Fibroblast of lung (primary cell): Measurements from ENCODE around the gene ANO2. TPM values are rescaled to one million over a fixed set of nuclear protein-coding genes. Genes with fewer than 3 reads are reported as not detected.

Experiments used
- DNase-seq, 2 donors: peaks; one replicate each; pipeline versions ENCODE4 v3.0.0 to v3.0.0-alpha.2; 2010; ENCODE audit warnings: low read depth in 2 of 2
- H2AFZ ChIP-seq: 2 replicates; pipeline ENCODE4 v1.5.1; 2012; ENCODE audit warnings: low read length, control low read depth, inconsistent platforms
- H3K27ac ChIP-seq: 2 replicates; pipeline ENCODE4 v1.5.1; 2011; ENCODE audit warnings: low read length, control low read depth; ENCODE audit not compliant: insufficient read depth
- H3K27me3 ChIP-seq: 2 replicates; pipeline ENCODE4 v1.5.1; 2011; ENCODE audit warnings: mild to moderate bottlenecking, low read length; ENCODE audit not compliant: control insufficient read depth, insufficient read depth
- H3K36me3 ChIP-seq: 2 replicates; pipeline ENCODE4 v1.5.1; 2011; ENCODE audit warnings: low read length; ENCODE audit not compliant: control insufficient read depth, insufficient read depth
- H3K4me1 ChIP-seq: 2 replicates; pipeline ENCODE4 v1.5.1; 2011; ENCODE audit warnings: low read length; ENCODE audit not compliant: control insufficient read depth, insufficient read depth; ENCODE audit errors: extremely low read depth
- H3K4me2 ChIP-seq: 2 replicates; pipeline ENCODE4 v1.5.1; 2011; ENCODE audit warnings: low read length, control low read depth; ENCODE audit not compliant: insufficient read depth; ENCODE audit errors: extremely low read depth
- H3K4me3 ChIP-seq, 4 experiments: fragments of 200-600 bp in 1 of 4; sonication (generic) in 1 of 4; replicated peaks in 1 of 4; 2 replicates each; pipeline ENCODE4 v1.5.1; 2011 to 2016; ENCODE audit warnings: low read length in 4 of 4, low read depth in 3 of 4, mild to moderate bottlenecking in 3 of 4, control low read depth in 2 of 4, inconsistent platforms in 1 of 4, mixed read lengths in 1 of 4; ENCODE audit not compliant: insufficient read depth in 1 of 4; ENCODE audit errors: control extremely low read depth in 1 of 4
- H3K79me2 ChIP-seq: 2 replicates; pipeline ENCODE4 v1.5.1; 2012; ENCODE audit warnings: mild to moderate bottlenecking, low read length, inconsistent platforms; ENCODE audit not compliant: control insufficient read depth, insufficient read depth
- H3K9ac ChIP-seq: 2 replicates; pipeline ENCODE4 v1.5.1; 2011; ENCODE audit warnings: mild to moderate bottlenecking, low read length, control low read depth; ENCODE audit not compliant: insufficient read depth
- H3K9me3 ChIP-seq: 2 replicates; pipeline ENCODE4 v1.5.1; 2012; ENCODE audit warnings: low read depth, low read length; ENCODE audit not compliant: control insufficient read depth, insufficient read depth
- H4K20me1 ChIP-seq: 2 replicates; pipeline ENCODE4 v1.5.1; 2011; ENCODE audit warnings: low read length; ENCODE audit not compliant: control insufficient read depth, insufficient read depth; ENCODE audit errors: extremely low read depth
- CTCF ChIP-seq, 2 donors: IDR thresholded peaks in 1 of 2; conservative IDR thresholded peaks in 1 of 2; 1 replicate in 1 of 2; 2 replicates in 1 of 2; pipeline ENCODE4 v1.5.1; 2011 to 2012; ENCODE audit warnings: low read length in 2 of 2, control low read depth in 1 of 2, inconsistent platforms in 1 of 2, low read depth in 1 of 2, mild to moderate bottlenecking in 1 of 2
- EZH2 ChIP-seq: IDR thresholded peaks from 2 replicates; pipeline ENCODE4 v1.5.1; 2012; ENCODE audit warnings: low read length, control low read depth, mild to moderate bottlenecking; ENCODE audit errors: missing control alignments
- polyA plus RNA-seq, 2 donors: library from polyadenylated mRNA; depleted of rRNA in 1 of 2; stranded (reverse) in 1 of 2; unstranded in 1 of 2; fragments of >200 nt; gene quantifications; 2 replicates each; pipeline ENCODE4 v1.2.1, GENCODE V29; 2011 to 2012; ENCODE audit warnings: missing spikeins in 1 of 2
- total RNA-seq: library from RNA; depleted of rRNA; stranded (reverse); fragments of >200 nt; gene quantifications from 2 replicates; pipeline ENCODE4 v1.2.1, GENCODE V29; 2014

The ANO2 gene
- total and polyA plus RNA-seq, 2 donors (not counting 1 experiment from before 2014, with no cell fraction given): 0.15 to 0.17 TPM

- H3K4me1 ChIP-seq: no peaks in the 10 kb centered on the region
- no peak overlapping the region for H2AFZ ChIP-seq
- no peaks in the 10 kb centered on the region for H3K27me3 ChIP-seq
Measured at GRCh38 chr12:5771756-5772155, 173.3 kb downstream of the ANO2 start.

GRCh38 chr12:5770727-5771126 is 174.3 kb downstream of the ANO2 start:
- Histone ChIP-seq H3K9ac (no peak overlapping the region), H3K79me2 (no peaks in the 10 kb centered on the region), H3K4me3 (no peak overlapping the region), H3K9me3 (no peaks in the 10 kb centered on the region), H3K4me2 (no peak overlapping the region), H3K27me3 (no peaks in the 10 kb centered on the region), H3K27ac (no peak overlapping the region), H2AFZ (no peak overlapping the region), H3K4me1 (no peaks in the 10 kb centered on the region), H4K20me1 (no peaks in the 10 kb centered on the region), H3K36me3 (no peaks in the 10 kb centered on the region)
- DNase-seq: no peak
- TF ChIP-seq EZH2 (no peak), CTCF (conservative IDR thresholded peaks at IDR 0.05 in 1 of 2, IDR thresholded peaks at IDR 0.05 in 1 of 2; ENCODE audit: low read depth in 1 of 2, low read length in 2 of 2) (no peak)

More at GRCh38 chr12:5771756-5772155, 173.3 kb downstream of the ANO2 start:
- Histone ChIP-seq H3K27ac (no peak overlapping the region), H3K4me2 (no peak overlapping the region), H3K4me3 (no peak overlapping the region), H3K9ac (no peak overlapping the region), H3K79me2 (no peaks in the 10 kb centered on the region), H4K20me1 (no peaks in the 10 kb centered on the region), H3K9me3 (no peaks in the 10 kb centered on the region), H3K36me3 (no peaks in the 10 kb centered on the region)
- DNase-seq: no peak
- TF ChIP-seq EZH2 (no peak), CTCF (conservative IDR thresholded peaks at IDR 0.05 in 1 of 2, IDR thresholded peaks at IDR 0.05 in 1 of 2; ENCODE audit: low read depth in 1 of 2, low read length in 2 of 2) (no peak)

- no peak overlapping the region for H3K4me2 ChIP-seq
- H2AFZ ChIP-seq: no peak overlapping the region
- no peaks in the 10 kb centered on the region for H4K20me1 ChIP-seq
- no peak for TF ChIP-seq EZH2
- no peak for TF ChIP-seq CTCF (conservative IDR thresholded peaks at IDR 0.05 in 1 of 2, IDR thresholded peaks at IDR 0.05 in 1 of 2; ENCODE audit: low read depth in 1 of 2, low read length in 2 of 2)
- H3K36me3 ChIP-seq: no peaks in the 10 kb centered on the region
- no peaks in the 10 kb centered on the region for H3K79me2 ChIP-seq
- no peaks in the 10 kb centered on the region for H3K9me3 ChIP-seq
- no peak overlapping the region for H3K27ac ChIP-seq
- no peak overlapping the region for H3K4me3 ChIP-seq
- H3K4me1 ChIP-seq: no peaks in the 10 kb centered on the region
- no peak overlapping the region for H3K9ac ChIP-seq
- no peaks in the 10 kb centered on the region for H3K27me3 ChIP-seq
- no peak for DNase-seq
Measured at GRCh38 chr12:5768581-5769196, 176.4 kb downstream of the ANO2 start.
